Muscle of arm (tissue), 12 donors: ENCODE measurements around the gene TM4SF1. TPM values are rescaled to one million over a fixed set of nuclear protein-coding genes. Genes with fewer than 3 reads are reported as not detected.

Experiments used
- DNase-seq: peaks from one replicate; pipeline ENCODE4 v3.0.0-alpha.2; 2013
- polyA plus RNA-seq, 12 donors: library from polyadenylated mRNA; unstranded; fragments of 120-200 nt; gene quantifications; one replicate each; pipeline ENCODE4 v1.2.1, GENCODE V29; 2013; ENCODE audit not compliant: insufficient read length in 12 of 12

TM4SF1 gene
- polyA plus RNA-seq, 12 donors: 32.8 to 56.0 (median 41.0) TPM; not detected in 1

DNA sequence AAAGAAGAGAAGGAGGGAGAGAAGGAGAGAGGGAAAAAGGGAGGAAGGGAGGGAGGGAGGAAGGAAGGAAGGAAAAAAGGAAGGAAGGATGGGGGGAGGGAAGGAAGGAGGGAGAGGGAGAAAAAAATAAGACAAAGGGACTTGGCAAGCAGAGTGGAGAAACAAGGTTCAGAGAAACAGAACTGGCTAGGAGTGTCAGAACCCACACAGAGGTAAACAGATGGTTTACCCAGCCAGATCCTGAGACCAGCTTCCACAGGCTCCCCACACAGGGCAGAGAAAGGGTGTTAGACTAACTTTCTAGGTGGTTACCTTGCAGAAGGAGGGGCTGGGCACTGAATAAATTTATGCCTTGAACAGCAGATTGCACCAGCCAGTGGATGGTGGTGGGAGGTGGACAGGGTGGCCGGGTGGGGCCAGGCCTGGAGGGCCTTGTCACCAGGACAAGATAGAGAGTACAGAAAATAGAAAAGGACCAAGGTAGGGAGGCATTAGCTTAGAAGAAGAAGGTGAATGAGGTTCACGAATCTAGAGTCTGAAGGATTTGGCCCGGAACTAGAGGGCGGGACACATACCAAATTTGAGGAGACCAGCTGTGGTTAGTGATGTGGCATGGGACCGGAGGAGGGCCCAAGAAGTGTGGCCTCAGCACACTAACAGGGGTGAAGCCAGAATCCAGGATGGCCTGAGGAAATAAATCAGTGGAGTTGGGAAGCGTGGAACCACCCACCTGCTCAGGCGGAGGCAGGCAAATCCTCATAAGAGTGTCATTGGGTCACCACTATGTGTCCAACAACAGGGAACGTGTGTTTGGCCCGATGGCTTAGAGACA is 1.2 kb upstream of the TM4SF1 start:
- no peak for DNase-seq

GRCh38 chr3:149376718-149377407 is 586 bp downstream of the TM4SF1 start:
- DNase-seq: peak; percentile 45

GRCh38 chr3:149375501-149376196 is 1.8 kb downstream of the TM4SF1 start:
- DNase-seq: no peak

GRCh38 chr3:149374793-149375500 is 2.5 kb downstream of the TM4SF1 start:
- DNase-seq: no peak

- no peak for DNase-seq
Measured at GRCh38 chr3:149374391-149374790, 3.1 kb downstream of the TM4SF1 start.

GRCh38 chr3:149373235-149374125 is 4.0 kb downstream of the TM4SF1 start:
- no peak for DNase-seq

DNA sequence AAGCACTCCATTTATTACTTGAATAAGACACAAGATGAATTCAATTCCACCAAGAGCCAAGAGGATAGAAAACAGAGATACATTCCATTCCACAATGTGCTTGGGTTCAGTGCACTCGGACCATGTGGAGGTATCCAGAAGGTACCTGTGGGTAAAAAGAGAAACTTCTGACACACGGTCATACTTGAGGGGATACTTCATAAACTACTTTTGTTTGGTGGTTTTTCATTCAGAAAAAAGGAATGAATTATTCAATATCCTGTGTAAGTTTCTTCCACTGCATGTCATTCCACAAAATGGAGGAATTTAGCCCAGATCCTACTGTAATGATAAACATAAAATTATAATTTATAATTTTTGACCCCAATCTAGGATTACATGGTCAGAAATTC is 5.7 kb downstream of the TM4SF1 start:
- DNase-seq: no peak

- no peak for DNase-seq
Measured at GRCh38 chr3:149371001-149371722, 6.3 kb downstream of the TM4SF1 start.

GRCh38 chr3:149369991-149370866 is 7.2 kb downstream of the TM4SF1 start:
- no peak for DNase-seq

DNA sequence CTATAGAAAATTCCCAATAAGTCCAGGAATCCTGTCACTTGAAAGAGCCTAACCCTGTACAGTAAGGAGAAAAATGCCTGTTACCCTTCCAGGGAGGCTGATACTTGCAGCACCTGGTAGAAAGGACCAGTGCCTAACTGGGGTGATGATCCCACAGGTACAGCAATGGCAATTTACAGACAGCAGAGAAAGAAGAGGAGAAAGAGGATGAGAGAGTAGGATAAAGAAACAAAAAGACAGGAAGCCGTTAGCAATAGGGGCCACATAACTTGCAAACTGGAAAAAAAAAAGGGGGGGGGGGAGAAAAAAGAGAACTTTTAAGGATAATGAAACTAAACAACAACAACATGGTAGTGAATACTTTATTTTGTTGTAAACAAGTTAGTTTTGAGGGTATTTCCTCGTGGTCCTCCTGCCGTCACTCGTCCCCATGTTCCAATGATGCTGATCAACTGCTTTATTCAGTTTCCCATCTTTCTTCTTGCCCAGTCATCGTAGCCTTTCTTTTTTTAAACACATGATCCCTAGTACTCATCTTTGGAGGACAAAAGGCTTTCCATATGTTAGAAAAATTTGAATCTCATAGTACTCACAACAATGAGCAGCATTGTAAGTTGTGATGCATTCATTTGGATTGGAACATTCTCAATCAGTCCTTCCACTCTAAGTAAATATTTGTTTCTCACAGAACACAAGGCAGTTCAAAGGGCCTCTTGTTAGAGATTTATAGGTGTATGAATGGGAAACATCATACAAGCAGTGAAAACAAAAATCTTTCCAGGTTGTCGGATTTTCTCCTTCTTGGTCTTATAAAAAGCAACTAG is 8.6 kb downstream of the TM4SF1 start:
- DNase-seq: no peak

GRCh38 chr3:149368201-149368673 is 9.2 kb downstream of the TM4SF1 start:
- no peak for DNase-seq

- no peak for DNase-seq
Measured at GRCh38 chr3:149366941-149367840, 10.3 kb downstream of the TM4SF1 start.

- DNase-seq: no peak
Measured at GRCh38 chr3:149366031-149366430, 11.4 kb downstream of the TM4SF1 start.

- no peak for DNase-seq
Measured at GRCh38 chr3:149364624-149365023, 12.8 kb downstream of the TM4SF1 start.

DNA sequence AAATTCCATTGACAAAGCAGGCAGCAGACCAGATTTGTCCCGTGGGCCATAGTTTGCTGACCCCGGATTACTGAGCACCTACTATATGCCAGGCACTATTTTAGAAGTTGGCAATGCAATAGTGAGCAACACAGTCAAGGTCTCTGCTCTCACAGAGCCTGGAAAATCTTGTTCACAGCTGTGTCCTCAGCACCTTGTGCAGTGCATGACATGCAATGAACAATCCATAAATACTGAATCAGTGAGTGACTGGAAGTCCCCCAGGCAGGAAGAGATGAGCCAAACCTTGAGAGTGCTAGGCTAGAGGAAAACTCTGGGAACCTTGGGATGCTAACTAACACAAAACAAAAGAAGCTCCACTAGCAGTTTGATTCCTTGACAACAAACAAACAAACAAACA is 14.4 kb downstream of the TM4SF1 start:
- DNase-seq: no peak

- no peak for DNase-seq
Measured at GRCh38 chr3:149362366-149362765, 15.1 kb downstream of the TM4SF1 start.

GRCh38 chr3:149356630-149357029 is 20.8 kb downstream of the TM4SF1 start:
- DNase-seq: no peak
